NK-92 (cell line): ENCODE data around the gene DGAT2.

Experiments
- DNase-seq: peaks from one replicate; lab custom pipeline; 2025; ENCODE audit not compliant: unreplicated experiment; lab: John Stamatoyannopoulos, UW

The DGAT2 gene

GRCh38 chr11:75822541-75822940, 54.0 kb downstream of the DGAT2 start:
- DNase-seq = no peak

- no peak for DNase-seq
These were observed 54.8 kb downstream of the DGAT2 start for GRCh38 chr11:75823415-75823814.

GRCh38 chr11:75823946-75824345, 55.4 kb downstream of the DGAT2 start:
- no peak for DNase-seq

GRCh38 chr11:75826461-75827230, 58.1 kb downstream of the DGAT2 start:
- DNase-seq = no peak

GRCh38 chr11:75827562-75827961, 59.0 kb downstream of the DGAT2 start:
- DNase-seq = no peak

- DNase-seq = no peak
These were observed 63.4 kb downstream of the DGAT2 start for GRCh38 chr11:75831915-75832502.

- DNase-seq = no peak
These were observed 66.2 kb downstream of the DGAT2 start for GRCh38 chr11:75834728-75835127.

GRCh38 chr11:75836417-75836816, 67.8 kb downstream of the DGAT2 start:
- no peak for DNase-seq

- DNase-seq = no peak
These were observed 71.3 kb downstream of the DGAT2 start for GRCh38 chr11:75839851-75840250.

- DNase-seq = no peak
These were observed 71.9 kb downstream of the DGAT2 start for GRCh38 chr11:75840522-75840921.

GRCh38 chr11:75841739-75842138, 73.2 kb downstream of the DGAT2 start:
- DNase-seq = no peak

- DNase-seq = no peak
These were observed 76.7 kb downstream of the DGAT2 start for GRCh38 chr11:75845324-75845723.

GRCh38 chr11:75849894-75850293, 81.3 kb downstream of the DGAT2 start:
- DNase-seq = no peak

GRCh38 chr11:75850787-75851186, 82.2 kb downstream of the DGAT2 start:
- no peak for DNase-seq
